Breast epithelium (tissue), 3 donors: ENCODE results near the gene MVP.

ENCODE experiments used
- CTCF ChIP-seq, 3 donors: fragments of 450-650 bp; IDR thresholded peaks; one replicate each; pipeline ENCODE4 v1.5.1; 2016 to 2017; ENCODE audit warnings: antibody characterized with exemption in 3 of 3, mild to moderate bottlenecking in 3 of 3, moderate library complexity in 3 of 3
- POLR2A ChIP-seq: fragments of 450-650 bp; IDR thresholded peaks from one replicate; pipeline ENCODE4 v1.6.1; 2016; ENCODE audit warnings: antibody characterized with exemption, mild to moderate bottlenecking, moderate library complexity

GRCh38 chr16:29774730-29775129 lies 45.5 kb upstream of the MVP start:
- TF ChIP-seq CTCF (IDR thresholded peaks at IDR 0.05) (no peak), POLR2A (no peak)
